K562 (cell line): Measurements from ENCODE around the gene POC1B. TPM values are rescaled to one million over a fixed set of nuclear protein-coding genes. Genes with fewer than 3 reads are reported as not detected.

Source experiments
- ATAC-seq: fragments of 200-7000 bp; cut with Tn5 transposase; 3 replicates; pipeline ENCODE4 v1.9.1; 2020; ENCODE audit warnings: moderate library complexity
- BruUV-seq: library from RNA; stranded (reverse); fragments of 400-500 nt; replicated peaks from 2 replicates; lab custom pipeline; 2021; lab: Mats Ljungman, UMichigan
- CTCF ChIA-PET: fragments of 300-600 bp; formaldehyde crosslinking; extraction: SDS; loops from one replicate; lab custom pipeline; 2021; ENCODE audit warnings: low intra/inter-chr PET ratio; lab: Yijun Ruan, JAX
- POLR2A ChIA-PET: fragments of 300-600, 350-650 bp; sonication (Branson Sonifier 250); formaldehyde crosslinking; extraction: SDS; loops from one replicate; lab custom pipeline; 2021; ENCODE audit warnings: antibody characterized with exemption, inconsistent platforms; lab: Yijun Ruan, JAX
- DNase-seq, 4 experiments: peaks; one replicate each; pipeline versions ENCODE4 v3.0.0 to v3.0.0-alpha.2; 2011 to 2018; ENCODE audit warnings: low spot score in 3 of 4, mixed read lengths in 3 of 4; ENCODE audit errors: extremely low read depth in 1 of 4
- FAIRE-seq: peaks from 2 replicates; lab custom pipeline; 2011; peaks lifted over from hg19 to GRCh38; lab: Jason Lieb, UNC
- H2AFZ ChIP-seq: 2 replicates; pipeline ENCODE4 v1.6.0; 2011; ENCODE audit warnings: low read depth, low read length, control low read depth, inconsistent platforms
- H3K27ac ChIP-seq: fragments of 200-600 bp; 3 replicates; pipeline ENCODE4 v1.8.0; 2011; ENCODE audit warnings: low read depth, mild to moderate bottlenecking, control low read depth, inconsistent platforms, low read length, moderate library complexity, mixed read lengths; ENCODE audit errors: extremely low read depth
- H3K27me3 ChIP-seq, 2 experiments: fragments of 300-600 bp in 1 of 2; 2 replicates in 1 of 2; 3 replicates in 1 of 2; pipeline versions ENCODE4 v1.6.0 to v1.8.0; 2011; ENCODE audit warnings: inconsistent platforms in 2 of 2, low read length in 2 of 2, mild to moderate bottlenecking in 1 of 2, mixed read lengths in 1 of 2, moderate library complexity in 1 of 2; ENCODE audit not compliant: control insufficient read depth in 2 of 2, insufficient read depth in 2 of 2
- H3K36me3 ChIP-seq: fragments of 300-600 bp; 3 replicates; pipeline ENCODE4 v1.8.0; 2011; ENCODE audit warnings: mild to moderate bottlenecking, low read length, inconsistent platforms; ENCODE audit not compliant: control insufficient read depth, insufficient read depth
- H3K4me1 ChIP-seq, 2 experiments: fragments of 200-600 bp in 1 of 2; replicated peaks in 1 of 2; 2 replicates in 1 of 2; 3 replicates in 1 of 2; pipeline versions ENCODE4 v1.5.1 to v1.8.0; 2011; ENCODE audit warnings: inconsistent platforms in 2 of 2, low read length in 2 of 2, mild to moderate bottlenecking in 1 of 2, mixed read lengths in 1 of 2, moderate library complexity in 1 of 2; ENCODE audit not compliant: control insufficient read depth in 2 of 2, insufficient read depth in 2 of 2
- H3K4me2 ChIP-seq: 2 replicates; pipeline ENCODE4 v1.6.1; 2011; ENCODE audit warnings: low read length, control low read depth, inconsistent platforms, mixed read lengths; ENCODE audit not compliant: insufficient read depth
- H3K4me3 ChIP-seq: fragments of 200-600 bp; sonication (generic), shearing (Covaris generic); 2 replicates; pipeline ENCODE4 v1.5.1; 2016; ENCODE audit warnings: control low read depth, inconsistent platforms
- H3K79me2 ChIP-seq: fragments of 200-600 bp; 3 replicates; pipeline ENCODE4 v1.8.0; 2011; ENCODE audit warnings: low read length, inconsistent platforms; ENCODE audit not compliant: control insufficient read depth, insufficient read depth
- H3K9ac ChIP-seq, 2 experiments: 2 replicates each; pipeline versions ENCODE4 v1.6.0 to v1.6.1; 2011; ENCODE audit warnings: low read depth in 2 of 2, low read length in 2 of 2, control low read depth in 1 of 2, inconsistent platforms in 1 of 2, mild to moderate bottlenecking in 1 of 2, mixed read lengths in 1 of 2; ENCODE audit not compliant: insufficient read depth in 1 of 2
- H3K9me1 ChIP-seq: one replicate; pipeline ENCODE4 v1.6.0; 2011; ENCODE audit warnings: inconsistent platforms, mild to moderate bottlenecking, low read length, moderate library complexity; ENCODE audit not compliant: control insufficient read depth, insufficient read depth
- H3K9me3 ChIP-seq: replicated peaks from 2 replicates; pipeline ENCODE4 v1.5.1; 2011; ENCODE audit warnings: low read depth, low read length, inconsistent platforms; ENCODE audit not compliant: control insufficient read depth, insufficient read depth
- H4K20me1 ChIP-seq: replicated peaks from 2 replicates; pipeline ENCODE4 v1.6.1; 2011; ENCODE audit warnings: low read length, inconsistent platforms, mixed read lengths; ENCODE audit not compliant: control insufficient read depth, insufficient read depth
- ATF3 ChIP-seq, 2 experiments: fragments of 450-650 bp in 1 of 2; sonication (generic) in 1 of 2; formaldehyde crosslinking in 1 of 2; IDR thresholded peaks in 1 of 2; conservative IDR thresholded peaks in 1 of 2; 2 replicates each; pipeline versions ENCODE4 v1.6.1 to v1.8.1; 2016 to 2023; ENCODE audit warnings: mild to moderate bottlenecking in 2 of 2, moderate library complexity in 2 of 2, inconsistent platforms in 1 of 2, missing genetic modification reagents in 1 of 2
- CEBPZ ChIP-seq: fragments of 150-350 bp; IDR thresholded peaks from 2 replicates; pipeline ENCODE4 v1.6.1; 2014; ENCODE audit warnings: low read depth, mild to moderate bottlenecking, low read length, borderline replicate concordance
- CREB1 ChIP-seq, 2 experiments: sonication (generic) in 1 of 2; formaldehyde crosslinking in 1 of 2; IDR thresholded peaks; 2 replicates each; pipeline versions ENCODE4 v1.6.1 to v1.8.0; 2012 to 2022; ENCODE audit warnings: inconsistent platforms in 1 of 2, mild to moderate bottlenecking in 1 of 2, missing genetic modification reagents in 1 of 2, moderate library complexity in 1 of 2
- GTF2B ChIP-seq: IDR thresholded peaks from 2 replicates; pipeline ENCODE4 v1.6.1; 2011; ENCODE audit not compliant: insufficient read length; ENCODE audit errors: extremely low read depth
- SMARCC2 ChIP-seq: fragments of 450-650 bp; IDR thresholded peaks from 2 replicates; pipeline ENCODE4 v1.6.1; 2017; ENCODE audit warnings: antibody characterized with exemption, moderate library complexity, mild to moderate bottlenecking, low read depth
- SNAPC5 ChIP-seq: fragments of 250-450 bp; sonication (Bioruptor Pico); IDR thresholded peaks from 2 replicates; pipeline ENCODE4 v1.8.0; 2021; ENCODE audit warnings: moderate library complexity, mild to moderate bottlenecking, inconsistent platforms
- SREBF2 ChIP-seq: sonication (generic); formaldehyde crosslinking; IDR thresholded peaks from 2 replicates; pipeline ENCODE4 v1.4.0; 2020; ENCODE audit warnings: mild to moderate bottlenecking, missing genetic modification reagents
- TFAM ChIP-seq: fragments of 250-450 bp; sonication (Bioruptor Pico); conservative IDR thresholded peaks from 2 replicates; pipeline ENCODE4 v1.5.0; 2021; ENCODE audit warnings: mild to moderate bottlenecking, moderate library complexity
- ZNF175 ChIP-seq: fragments of 200-800 bp; sonication (Bioruptor generic); IDR thresholded peaks from 2 replicates; pipeline ENCODE4 v1.6.1; 2016; ENCODE audit warnings: low read depth, mild to moderate bottlenecking, missing genetic modification characterization, missing compliant biosample characterization
- WGBS: fragments of 100-300 bp; shearing (Covaris generic); methylation state at CpG from one replicate; pipeline ENCODE4 v1.1.6; 2016; ENCODE audit warnings: low coverage, mixed read lengths; ENCODE audit not compliant: insufficient coverage; ENCODE audit errors: missing lambda C conversion rate; 5-methylcytosine and 5-hydroxymethylcytosine counted together
- in situ Hi-C: fragments of 300-500 bp; cut with MboI; formaldehyde crosslinking; loops from 4 replicates; pipeline ENCODE4 v1.15.0; 2018; ENCODE audit warnings: inconsistent platforms, mixed read lengths
- intact Hi-C: fragments of 100-400 bp; cut with micrococcal nuclease; formaldehyde crosslinking; loops from 2 replicates; pipeline ENCODE4 v1.14.2; 2022
- polyA plus RNA-seq, 8 experiments: library from polyadenylated mRNA; depleted of rRNA in 4 of 8; stranded (reverse) in 5 of 8; unstranded in 3 of 8; fragments of >200 nt; fragmentation: Nextera tagmentation in 2 of 8; fragmentation: Illumina TruSeq in 1 of 8; extraction: Ambion mirVana in 2 of 8; extraction: Trizol in 1 of 8; gene quantifications; 2 replicates each; pipeline versions ENCODE4 v1.2.1 to v1.2.3, GENCODE V29; 2011 to 2014; ENCODE audit warnings: inconsistent platforms in 1 of 8, missing spikeins in 1 of 8
- total RNA-seq, 7 experiments: library from RNA; depleted of rRNA in 6 of 7; stranded (reverse); fragments of >200 nt in 6 of 7; fragmentation: Illumina TruSeq in 2 of 7; extraction: Trizol in 2 of 7; gene quantifications; 2 replicates each; pipeline versions ENCODE4 v1.2.1 to v1.2.3, GENCODE V29; 2011 to 2021; ENCODE audit warnings: low replicate concordance in 1 of 7

Gene POC1B
- total and polyA plus RNA-seq, 9 of the 15 experiments (the other 6 are each of a cell fraction or from before 2014, with no cell fraction given), result 4.5 to 16.1 (median 10.4) TPM

GRCh38 chr12:89574736-89575208 lies 48.9 kb upstream of the POC1B start (continued):
- TF ChIP-seq TFAM (no peak), ZNF175 (CRISPR knock-in tag) (no peak)

- ChIA-PET POLR2A (no interaction called here), CTCF (no interaction called here)
- Histone ChIP-seq H4K20me1 (no peaks in the 10 kb centered on the region), H3K4me3 (no peak overlapping the region), H3K27ac (no peak overlapping the region), H2AFZ (peak overlapping the region; percentile 90; the same call in 1 of the 2 replicates), H3K79me2 (no peaks in the 10 kb centered on the region), H3K9ac (no peak overlapping the region), H3K4me2 (no peak overlapping the region), H3K9me3 (no peaks in the 10 kb centered on the region), H3K36me3 (no peaks in the 10 kb centered on the region; the same call in 2 of the 3 replicates), H3K9me1 (no peaks in the 10 kb centered on the region), H3K4me1 (peaks cover 0 to 39% of the 10 kb centered on the region in 2 experiments; a peak in 4 of 5 replicates), H3K27me3 (no peaks in the 10 kb centered on the region)
- WGBS, result 77% methylated on average over 5 of the region's 5 CpGs
- no peak for DNase-seq
- FAIRE-seq, result no peak
- ATAC-seq, result no peak
- BruUV-seq, result no TSS peak
- in situ Hi-C loops (no loop called here), intact Hi-C loops (no loop called here)
- no peak for TF ChIP-seq CEBPZ
- no peak for TF ChIP-seq GTF2B
- TF ChIP-seq SMARCC2, result no peak
- TF ChIP-seq CREB1 (IDR thresholded peaks at IDR 0.05), result no peak
- no peak for TF ChIP-seq CREB1 (CRISPR knock-in tag; IDR thresholded peaks at IDR 0.05)
- no peak for TF ChIP-seq SREBF2 (CRISPR knock-in tag)
- TF ChIP-seq ATF3 (IDR thresholded peaks at IDR 0.05), result no peak
- TF ChIP-seq ATF3 (CRISPR knock-in tag; conservative IDR thresholded peaks at IDR 0.05), result no peak
- no peak for TF ChIP-seq SNAPC5
Observed at GRCh38 chr12:89573051-89573810, 47.4 kb upstream of the POC1B start.
